Measurements from ENCODE around the gene TPGS2. TPM values are rescaled to one million over a fixed set of nuclear protein-coding genes. Genes with fewer than 3 reads are reported as not detected.

The TPGS2 gene
- total and polyA plus RNA-seq, 11 donors, result 12.5 to 67.6 (median 36.5) TPM

DNA sequence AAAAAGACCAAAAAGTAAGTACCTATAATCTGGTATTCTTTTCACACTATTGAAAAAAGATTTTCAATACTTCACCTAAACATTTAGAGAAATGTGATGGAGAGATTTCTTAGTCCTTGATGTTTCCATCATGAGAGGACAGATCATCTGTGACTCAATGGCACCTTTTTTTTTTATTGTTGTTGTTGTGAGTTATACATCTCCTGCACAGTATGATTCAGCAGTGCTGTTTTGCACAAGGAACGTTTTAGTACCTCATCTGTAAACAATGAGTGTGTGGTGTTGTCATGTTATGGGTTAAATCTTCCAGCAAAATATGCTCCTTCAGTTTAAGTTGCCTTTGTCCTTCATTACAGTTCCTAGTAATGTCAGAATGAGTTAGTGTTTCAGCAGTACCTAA is 2.3 kb upstream of the TPGS2 start:
- Histone ChIP-seq H3K27me3 (no peaks in the 10 kb centered on the region), H3K4me1 (peaks cover 0 to 22% (median 11%) of the 10 kb centered on the region in 12 donors), H3K4me3 (no peak overlapping the region), H3K36me3 (peaks cover 0 to 11% (median 5%) of the 10 kb centered on the region in 9 donors), H3K27ac (no peak overlapping the region), H3K9me3 (no peaks in the 10 kb centered on the region)
- intact Hi-C loops (cut with DNase I), result no loop called here
- TF ChIP-seq POLR2A (IDR thresholded peaks at IDR 0.05), result no peak
- TF ChIP-seq, protein P1, sequence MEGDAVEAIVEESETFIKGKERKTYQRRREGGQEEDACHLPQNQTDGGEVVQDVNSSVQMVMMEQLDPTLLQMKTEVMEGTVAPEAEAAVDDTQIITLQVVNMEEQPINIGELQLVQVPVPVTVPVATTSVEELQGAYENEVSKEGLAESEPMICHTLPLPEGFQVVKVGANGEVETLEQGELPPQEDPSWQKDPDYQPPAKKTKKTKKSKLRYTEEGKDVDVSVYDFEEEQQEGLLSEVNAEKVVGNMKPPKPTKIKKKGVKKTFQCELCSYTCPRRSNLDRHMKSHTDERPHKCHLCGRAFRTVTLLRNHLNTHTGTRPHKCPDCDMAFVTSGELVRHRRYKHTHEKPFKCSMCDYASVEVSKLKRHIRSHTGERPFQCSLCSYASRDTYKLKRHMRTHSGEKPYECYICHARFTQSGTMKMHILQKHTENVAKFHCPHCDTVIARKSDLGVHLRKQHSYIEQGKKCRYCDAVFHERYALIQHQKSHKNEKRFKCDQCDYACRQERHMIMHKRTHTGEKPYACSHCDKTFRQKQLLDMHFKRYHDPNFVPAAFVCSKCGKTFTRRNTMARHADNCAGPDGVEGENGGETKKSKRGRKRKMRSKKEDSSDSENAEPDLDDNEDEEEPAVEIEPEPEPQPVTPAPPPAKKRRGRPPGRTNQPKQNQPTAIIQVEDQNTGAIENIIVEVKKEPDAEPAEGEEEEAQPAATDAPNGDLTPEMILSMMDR (IDR thresholded peaks at IDR 0.05), result no peak
- DNase-seq (no peak), ATAC-seq (no peak)
- 49 to 67% (median 55%) methylated on average over 1 of the region's 1 CpG for WGBS, 4 donors

DNA sequence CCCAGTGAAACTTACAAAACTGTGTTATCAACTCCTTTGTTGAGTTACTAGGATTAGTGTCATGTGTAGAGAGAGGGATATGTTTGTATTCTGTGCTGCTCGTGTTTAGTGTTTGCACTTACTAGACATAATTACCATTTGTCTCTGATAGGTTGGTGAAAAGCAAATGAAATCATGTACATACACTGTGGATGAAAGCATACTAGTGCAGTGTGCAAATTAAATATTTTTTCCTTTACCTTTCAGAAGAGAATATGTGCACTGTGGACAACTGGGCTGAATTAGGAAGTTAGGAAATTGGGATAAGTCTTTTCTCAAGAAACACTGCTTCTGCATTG is 1.3 kb upstream of the TPGS2 start:
- DNase-seq (no peak), ATAC-seq (no peak)
- Histone ChIP-seq H3K4me3 (peak overlapping the region in 7 of 12 donors; percentile 80 to 96 (median 88)), H3K27ac (no peak overlapping the region), H3K4me1 (peaks cover 0 to 22% (median 11%) of the 10 kb centered on the region in 12 donors), H3K27me3 (no peaks in the 10 kb centered on the region), H3K9me3 (no peaks in the 10 kb centered on the region), H3K36me3 (peaks cover 0 to 2% (median 0%) of the 10 kb centered on the region in 9 donors)
- 35 to 51% (median 47%) methylated on average over 1 of the region's 1 CpG for WGBS, 4 donors
- intact Hi-C loops (cut with DNase I), result no loop called here
- TF ChIP-seq, protein P1 (IDR thresholded peaks at IDR 0.05), result no peak
- TF ChIP-seq POLR2A (IDR thresholded peaks at IDR 0.05), result no peak

DNA sequence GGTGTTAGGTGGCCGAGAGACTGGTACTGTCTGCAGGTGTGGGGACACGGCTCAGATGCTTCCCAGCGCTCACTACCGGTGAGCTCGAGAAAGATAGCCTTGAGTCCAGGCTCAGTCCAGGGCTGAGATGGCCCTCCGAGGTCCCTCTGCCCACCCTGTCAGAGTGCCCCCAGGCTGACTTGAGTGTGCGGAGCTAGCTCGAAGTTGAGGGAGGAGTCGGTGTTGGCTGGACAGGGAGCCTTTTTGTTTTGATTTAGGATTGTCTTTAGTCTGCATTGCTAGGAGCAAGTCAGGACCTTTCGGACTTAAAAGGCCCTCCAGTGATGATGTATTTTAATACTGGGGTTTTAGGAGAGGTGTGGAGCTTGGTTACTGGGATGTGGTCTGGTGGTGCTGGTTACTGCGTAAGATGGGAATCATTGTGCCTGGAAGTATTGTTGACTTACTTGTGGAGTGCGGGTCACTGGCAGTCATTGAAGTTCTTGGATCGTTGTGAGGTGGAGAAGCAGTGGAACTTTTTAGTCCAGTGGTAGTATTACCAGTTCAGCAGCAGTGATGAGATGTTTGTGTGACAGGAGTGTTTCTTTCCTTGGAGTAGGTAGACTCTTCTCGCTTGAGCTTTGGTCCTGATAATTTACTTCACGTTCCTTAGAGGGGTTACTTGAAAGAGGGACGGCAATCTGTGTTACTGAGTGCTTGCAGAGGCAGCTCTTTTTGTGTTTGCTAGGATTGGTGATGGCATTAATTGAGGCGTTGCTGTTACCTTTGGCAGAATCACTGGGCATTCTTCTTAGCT is 758 bp upstream of the TPGS2 start:
- Histone ChIP-seq H3K9me3 (no peaks in the 10 kb centered on the region), H3K36me3 (no peaks in the 10 kb centered on the region), H3K4me1 (peaks cover 0 to 22% (median 11%) of the 10 kb centered on the region in 12 donors), H3K27ac (peak overlapping the region in 11 of 12 donors; percentile 36 to 86 (median 71)), H3K4me3 (peak overlapping the region; percentile 77 to 97 (median 85)), H3K27me3 (no peaks in the 10 kb centered on the region)
- TF ChIP-seq POLR2A (IDR thresholded peaks at IDR 0.05), result no peak
- TF ChIP-seq, protein P1 (IDR thresholded peaks at IDR 0.05), result no peak
- 18 to 24% (median 20%) methylated on average over 11 to 17 of the region's 17 CpGs for WGBS, 4 donors
- ATAC-seq (peak in 3 of 4 donors; percentile 2 to 34 (median 14)), DNase-seq (no peak)
- intact Hi-C loops (cut with DNase I), result no loop called here

DNA sequence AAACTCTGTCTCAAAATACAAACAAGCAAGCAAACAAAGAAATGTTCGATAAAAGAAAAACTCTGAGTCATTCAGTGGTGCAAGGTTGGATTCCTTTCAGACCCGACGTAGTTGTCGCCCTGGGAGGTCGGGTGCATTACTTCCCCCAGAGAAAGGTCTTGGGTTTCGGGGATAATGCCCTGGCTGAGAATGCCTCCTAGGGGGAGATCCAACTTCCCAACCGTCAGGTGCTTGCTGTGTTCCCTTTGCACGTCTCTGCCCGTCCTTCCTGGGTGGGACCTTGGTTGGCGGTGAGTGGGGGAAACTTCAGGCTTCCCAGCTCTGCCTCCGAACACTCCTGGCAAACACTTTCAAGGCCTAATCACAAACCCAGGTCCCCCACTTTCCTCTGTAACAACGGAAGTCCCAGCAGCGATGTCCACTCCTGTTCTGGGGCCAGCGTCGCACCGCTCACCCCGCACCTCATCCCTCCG is 609 bp downstream of the TPGS2 start:
- Histone ChIP-seq H3K9me3 (no peaks in the 10 kb centered on the region), H3K36me3 (no peaks in the 10 kb centered on the region), H3K27me3 (no peaks in the 10 kb centered on the region), H3K27ac (peak overlapping the region in 10 of 12 donors; percentile 56 to 86 (median 72)), H3K4me1 (peaks cover 0 to 22% (median 11%) of the 10 kb centered on the region in 12 donors), H3K4me3 (peak overlapping the region; percentile 77 to 97 (median 85))
- ATAC-seq, result peak in 3 of 4 donors; percentile 4 to 38 (median 6)
- TF ChIP-seq, protein P1 (IDR thresholded peaks at IDR 0.05), result no peak
- TF ChIP-seq POLR2A (IDR thresholded peaks at IDR 0.05), result no peak
- intact Hi-C loops (cut with DNase I), result no loop called here
- 1 to 2% (median 2%) methylated on average over 18 of the region's 18 CpGs for WGBS, 4 donors
- no peak for DNase-seq

Measured in heart left ventricle (tissue), 16 donors.